ENCODE data around the gene KCNMA1. TPM values are rescaled to one million over a fixed set of nuclear protein-coding genes. Genes with fewer than 3 reads are reported as not detected.

The KCNMA1 gene
- polyA plus RNA-seq, 1 donor from 2014 or later, result 60.8 TPM

- Histone ChIP-seq H3K9me2 (ENCODE audit: insufficient read depth, low read length) (no peaks in the 10 kb centered on the region), H4K20me1 (ENCODE audit: insufficient read depth) (no peaks in the 10 kb centered on the region), H3K79me2 (replicated peaks; ENCODE audit: insufficient read depth, low read length) (no peaks in the 10 kb centered on the region), H3K9me3 (ENCODE audit: low read length) (no peaks in the 10 kb centered on the region), H3K36me3 (ENCODE audit: insufficient read depth, low read length) (no peaks in the 10 kb centered on the region), H3K27me3 (ENCODE audit: insufficient read depth, low read depth, low read length) (no peaks in the 10 kb centered on the region), H2AFZ (ENCODE audit: low read depth, low read length) (no peak overlapping the region), H3K4me3 (ENCODE audit: low read length) (no peak overlapping the region), H3K4me2 (ENCODE audit: low read length) (no peak overlapping the region), H3K27ac (ENCODE audit: low read length) (no peak overlapping the region), H3F3A (ENCODE audit: insufficient read depth, low read length, poor library complexity, severe bottlenecking) (no peaks in the 10 kb centered on the region), H3K9ac (ENCODE audit: low read length) (no peak overlapping the region)
- TF ChIP-seq CTCF (IDR thresholded peaks at IDR 0.05; ENCODE audit: poor library complexity, severe bottlenecking) (no peak), EZH2 (IDR thresholded peaks at IDR 0.05; ENCODE audit: borderline replicate concordance, insufficient read depth, low read length, poor library complexity, severe bottlenecking) (no peak), REST (IDR thresholded peaks at IDR 0.05; ENCODE audit: borderline replicate concordance) (no peak), RAD21 (conservative IDR thresholded peaks at IDR 0.05) (no peak), POLR2AphosphoS5 (IDR thresholded peaks at IDR 0.05) (no peak), SMC3 (conservative IDR thresholded peaks at IDR 0.05; ENCODE audit: poor library complexity) (no peak), MXI1 (conservative IDR thresholded peaks at IDR 0.05; ENCODE audit: poor library complexity, severe bottlenecking) (no peak), EP300 (conservative IDR thresholded peaks at IDR 0.05; ENCODE audit: poor library complexity, severe bottlenecking) (no peak), TAF1 (IDR thresholded peaks at IDR 0.05; ENCODE audit: low read depth) (no peak)
Observed at GRCh38 chr10:77348082-77348481, 289.5 kb downstream of the KCNMA1 start.

- Histone ChIP-seq H3K79me2 (replicated peaks; ENCODE audit: insufficient read depth, low read length) (no peaks in the 10 kb centered on the region), H2AFZ (ENCODE audit: low read depth, low read length) (no peak overlapping the region)
- TF ChIP-seq EZH2 (IDR thresholded peaks at IDR 0.05; ENCODE audit: borderline replicate concordance, insufficient read depth, low read length, poor library complexity, severe bottlenecking) (no peak), TAF1 (IDR thresholded peaks at IDR 0.05; ENCODE audit: low read depth) (no peak), RAD21 (conservative IDR thresholded peaks at IDR 0.05) (no peak), MXI1 (conservative IDR thresholded peaks at IDR 0.05; ENCODE audit: poor library complexity, severe bottlenecking) (no peak), SMC3 (conservative IDR thresholded peaks at IDR 0.05; ENCODE audit: poor library complexity) (no peak), POLR2AphosphoS5 (IDR thresholded peaks at IDR 0.05) (no peak), REST (IDR thresholded peaks at IDR 0.05; ENCODE audit: borderline replicate concordance) (no peak), CTCF (IDR thresholded peaks at IDR 0.05; ENCODE audit: poor library complexity, severe bottlenecking) (no peak), EP300 (conservative IDR thresholded peaks at IDR 0.05; ENCODE audit: poor library complexity, severe bottlenecking) (no peak)
Observed at GRCh38 chr10:77347052-77347451, 290.6 kb downstream of the KCNMA1 start.

More at GRCh38 chr10:77347052-77347451, 290.6 kb downstream of the KCNMA1 start:
- no peaks in the 10 kb centered on the region for H3F3A ChIP-seq (ENCODE audit: insufficient read depth, low read length, poor library complexity, severe bottlenecking)
- H3K9me3 ChIP-seq (ENCODE audit: low read length), result no peaks in the 10 kb centered on the region
- no peaks in the 10 kb centered on the region for H3K27me3 ChIP-seq (ENCODE audit: insufficient read depth, low read depth, low read length)
- H3K36me3 ChIP-seq (ENCODE audit: insufficient read depth, low read length), result no peaks in the 10 kb centered on the region
- H3K27ac ChIP-seq (ENCODE audit: low read length), result no peak overlapping the region
- H3K4me3 ChIP-seq (ENCODE audit: low read length), result no peak overlapping the region
- no peaks in the 10 kb centered on the region for H3K9me2 ChIP-seq (ENCODE audit: insufficient read depth, low read length)
- H3K4me2 ChIP-seq (ENCODE audit: low read length), result no peak overlapping the region
- no peak overlapping the region for H3K9ac ChIP-seq (ENCODE audit: low read length)
- no peaks in the 10 kb centered on the region for H4K20me1 ChIP-seq (ENCODE audit: insufficient read depth)

All from neural cell (in vitro differentiated cells).